Loucy (cell line): ENCODE results near the gene BMP6.

Experiments
- CTCF ChIP-seq: fragments of 200-600 bp; sonication (generic); conservative IDR thresholded peaks from 2 replicates; pipeline ENCODE4 v1.5.1; 2014; ENCODE audit warnings: mild to moderate bottlenecking, antibody characterized with exemption, low read length
- EZH2phosphoT487 ChIP-seq: fragments of 200-600 bp; IDR thresholded peaks from 2 replicates; pipeline ENCODE4 v1.6.1; 2018; ENCODE audit warnings: antibody characterized with exemption, mild to moderate bottlenecking, moderate library complexity, borderline replicate concordance

- no peak for TF ChIP-seq CTCF
- TF ChIP-seq EZH2phosphoT487 = no peak
Observed at GRCh38 chr6:7912024-7912423, 186.1 kb downstream of the BMP6 start.
